HepG2 (cell line): Measurements from ENCODE around the gene PIEZO1. TPM values are rescaled to one million over a fixed set of nuclear protein-coding genes. Genes with fewer than 3 reads are reported as not detected.
A peak's percentile ranks its signal among the peaks of the same experiment; 100 is the strongest.

Experiments
- ATAC-seq: fragments of 200-7000 bp; cut with Tn5 transposase; 3 replicates; pipeline ENCODE4 v1.9.1; 2020; ENCODE audit warnings: mild to moderate bottlenecking, moderate library complexity
- BruUV-seq: library from RNA; stranded (reverse); fragments of 400-500 nt; replicated peaks from 2 replicates; lab custom pipeline; 2021; lab: Mats Ljungman, UMichigan
- CTCF ChIA-PET: fragments of 300-600 bp; formaldehyde crosslinking; extraction: SDS; loops from one replicate; lab custom pipeline; 2021; ENCODE audit warnings: low total read pairs, inconsistent platforms, low intra/inter-chr PET ratio; lab: Yijun Ruan, JAX
- POLR2A ChIA-PET: fragments of 350-600 bp; sonication (Branson Sonifier 250); formaldehyde crosslinking; loops from one replicate; lab custom pipeline; 2020; ENCODE audit warnings: antibody characterized with exemption, inconsistent platforms; lab: Yijun Ruan, JAX
- DNase-seq: peaks from one replicate; pipeline ENCODE4 v3.0.0-alpha.2; 2015; ENCODE audit warnings: low spot score
- FAIRE-seq: peaks from 3 replicates; lab custom pipeline; 2011; peaks lifted over from hg19 to GRCh38; lab: Jason Lieb, UNC
- H2AFZ ChIP-seq: one replicate; pipeline ENCODE4 v1.6.1; 2011; ENCODE audit warnings: low read length, inconsistent platforms
- H3K27ac ChIP-seq: fragments of 300-600 bp; 3 replicates; pipeline ENCODE4 v1.8.0; 2011; ENCODE audit warnings: mixed run types, mild to moderate bottlenecking, mixed read lengths, low read length, inconsistent platforms; ENCODE audit not compliant: insufficient read depth; ENCODE audit errors: extremely low read length
- H3K27me3 ChIP-seq, 2 experiments: fragments of 200-600 bp in 1 of 2; 2 replicates in 1 of 2; 3 replicates in 1 of 2; pipeline versions ENCODE4 v1.6.0 to v1.8.0; 2011; ENCODE audit warnings: low read length in 2 of 2, mild to moderate bottlenecking in 2 of 2, moderate library complexity in 2 of 2, inconsistent platforms in 1 of 2; ENCODE audit not compliant: insufficient read depth in 2 of 2, control insufficient read depth in 1 of 2
- H3K36me3 ChIP-seq, 2 experiments: fragments of 200-600 bp in 1 of 2; replicated peaks in 1 of 2; 2 replicates in 1 of 2; 3 replicates in 1 of 2; pipeline versions ENCODE4 v1.5.1 to v1.8.0; 2011; ENCODE audit warnings: low read length in 2 of 2, inconsistent platforms in 1 of 2; ENCODE audit not compliant: insufficient read depth in 2 of 2, control insufficient read depth in 1 of 2
- H3K4me1 ChIP-seq: 2 replicates; pipeline ENCODE4 v1.5.1; 2012; ENCODE audit warnings: low read length, inconsistent platforms; ENCODE audit not compliant: insufficient read depth
- H3K4me2 ChIP-seq: 2 replicates; pipeline ENCODE4 v1.6.0; 2011; ENCODE audit warnings: low read depth, low read length, inconsistent platforms
- H3K4me3 ChIP-seq, 3 experiments: fragments of 200-600 bp in 1 of 3; sonication (generic), shearing (Covaris generic) in 1 of 3; replicated peaks in 1 of 3; 2 replicates each; pipeline ENCODE4 v1.5.1; 2011 to 2016; ENCODE audit warnings: low read length in 3 of 3, inconsistent platforms in 2 of 3, low read depth in 2 of 3, mild to moderate bottlenecking in 2 of 3, control low read depth in 1 of 3, mixed read lengths in 1 of 3; ENCODE audit not compliant: insufficient read depth in 1 of 3
- H3K79me2 ChIP-seq: one replicate; pipeline ENCODE4 v1.6.1; 2011; ENCODE audit warnings: low read length, inconsistent platforms; ENCODE audit not compliant: insufficient read depth
- H3K9ac ChIP-seq: 2 replicates; pipeline ENCODE4 v1.6.0; 2011; ENCODE audit warnings: mild to moderate bottlenecking, low read depth, low read length, inconsistent platforms; ENCODE audit not compliant: insufficient read depth
- H3K9me3 ChIP-seq: 2 replicates; pipeline ENCODE4 v1.5.1; 2012; ENCODE audit warnings: mild to moderate bottlenecking, low read length
- H4K20me1 ChIP-seq: 2 replicates; pipeline ENCODE4 v1.6.0; 2011; ENCODE audit warnings: inconsistent platforms, mild to moderate bottlenecking, low read length, moderate library complexity; ENCODE audit not compliant: insufficient read depth
- ATF3 ChIP-seq: sonication (generic); formaldehyde crosslinking; IDR thresholded peaks from 2 replicates; pipeline ENCODE4 v1.4.0; 2020; ENCODE audit warnings: missing genetic modification reagents
- CEBPB ChIP-seq: IDR thresholded peaks from 2 replicates; pipeline ENCODE4 v1.6.1; 2011; ENCODE audit warnings: low read depth, low read length, improper control_type of control experiment, borderline replicate concordance
- CEBPG ChIP-seq: IDR thresholded peaks from 2 replicates; pipeline ENCODE4 v1.6.1; 2016
- HCFC1 ChIP-seq: fragments of 150-350 bp; IDR thresholded peaks from 2 replicates; pipeline ENCODE4 v1.6.1; 2014; ENCODE audit warnings: low read depth, low read length
- MAFK ChIP-seq, 2 experiments: IDR thresholded peaks in 1 of 2; conservative IDR thresholded peaks in 1 of 2; 2 replicates each; pipeline ENCODE4 v1.6.1; 2011; ENCODE audit warnings: improper control_type of control experiment in 2 of 2, low read length in 2 of 2
- SSRP1 ChIP-seq: IDR thresholded peaks from 2 replicates; pipeline ENCODE4 v1.6.1; 2016; ENCODE audit warnings: control low read depth
- ZFP37 ChIP-seq: sonication (generic); formaldehyde crosslinking; IDR thresholded peaks from 2 replicates; pipeline ENCODE4 v1.4.0; 2020; ENCODE audit warnings: missing genetic modification reagents, borderline replicate concordance
- ZFY ChIP-seq: sonication (generic); formaldehyde crosslinking; IDR thresholded peaks from 2 replicates; pipeline ENCODE4 v1.4.0; 2020; ENCODE audit warnings: missing genetic modification reagents
- ZNF335 ChIP-seq: sonication (generic); formaldehyde crosslinking; IDR thresholded peaks from 2 replicates; pipeline ENCODE4 v1.4.0; 2020; ENCODE audit warnings: missing genetic modification reagents
- WGBS: methylation state at CpG from one replicate; pipeline ENCODE4 v1.1.6; 2017; ENCODE audit warnings: low lambda C conversion rate; 5-methylcytosine and 5-hydroxymethylcytosine counted together
- in situ Hi-C: cut with HindIII; loops from 2 replicates; pipeline ENCODE4 v1.10.0; 2017; ENCODE audit warnings: low pct_unique_long_range_greater_than_20kb; ENCODE audit not compliant: extremely low pct_ligation_motif_present
- intact Hi-C: fragments of 100-400 bp; cut with micrococcal nuclease; formaldehyde crosslinking; loops from one replicate; pipeline ENCODE4 v1.10.0; 2022; ENCODE audit not compliant: unreplicated experiment
- polyA plus RNA-seq, 8 experiments: library from polyadenylated mRNA; depleted of rRNA in 3 of 8; stranded (reverse) in 7 of 8; unstranded in 1 of 8; fragments of >200 nt; fragmentation: Illumina TruSeq in 4 of 8; extraction: Trizol in 4 of 8; gene quantifications; 2 replicates each; pipeline versions ENCODE4 v1.2.1 to v1.2.3, GENCODE V29; 2011 to 2016; ENCODE audit warnings: low read depth in 4 of 8, missing spikeins in 1 of 8, mixed read lengths in 1 of 8; ENCODE audit not compliant: insufficient read depth in 1 of 8
- total RNA-seq, 5 experiments: library from RNA; depleted of rRNA; stranded (reverse); fragments of >200 nt; fragmentation: Illumina TruSeq; extraction: Trizol; gene quantifications; 2 replicates each; pipeline ENCODE4 v1.2.3, GENCODE V29; 2016; ENCODE audit warnings: low read depth in 1 of 5
- TF ChIP-seq, protein P1 (sequence below): sonication (generic); formaldehyde crosslinking; IDR thresholded peaks from 2 replicates; pipeline ENCODE4 v1.8.1; 2023; ENCODE audit warnings: mild to moderate bottlenecking, missing genetic modification reagents
- TF ChIP-seq, protein P2 (sequence below): sonication (generic); formaldehyde crosslinking; IDR thresholded peaks from 2 replicates; pipeline ENCODE4 v1.4.0; 2020; ENCODE audit warnings: missing genetic modification reagents, borderline replicate concordance

PIEZO1 gene
- total and polyA plus RNA-seq, 2 of the 13 experiments (the other 11 are each of a cell fraction or from before 2014, with no cell fraction given) = 67.9 to 85.0 TPM

DNA sequence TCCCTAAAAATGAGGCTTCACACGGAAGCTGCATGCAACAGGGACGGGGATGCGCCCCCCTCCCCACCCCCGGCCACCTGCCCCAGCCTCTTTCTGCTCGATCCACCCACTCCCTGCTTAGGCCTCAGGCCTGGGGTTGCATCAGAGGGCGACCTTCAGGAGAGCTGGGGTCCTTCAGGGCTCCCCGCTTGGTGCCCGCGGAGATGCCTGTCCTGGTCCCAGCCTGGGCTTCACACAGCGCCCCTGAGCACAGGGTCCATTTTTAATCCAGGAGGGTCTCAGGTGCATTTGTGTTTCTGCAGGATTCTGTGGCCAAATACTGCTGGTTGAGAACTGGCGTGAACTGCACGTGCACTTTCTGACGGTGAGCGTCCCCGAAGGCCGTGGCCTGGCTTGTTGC is 34.1 kb upstream of the PIEZO1 start:
- Histone ChIP-seq H3K27ac (no peak overlapping the region), H4K20me1 (no peaks in the 10 kb centered on the region), H3K36me3 (no peaks in the 10 kb centered on the region), H3K27me3 (peaks cover 0 to 5% of the 10 kb centered on the region in 2 experiments; a peak in 1 of 5 replicates), H3K4me2 (no peak overlapping the region), H3K9ac (no peak overlapping the region), H3K4me1 (peaks cover 29% of the 10 kb centered on the region), H3K79me2 (no peaks in the 10 kb centered on the region), H3K4me3 (no peak overlapping the region), H3K9me3 (no peaks in the 10 kb centered on the region), H2AFZ (no peak overlapping the region)
- ATAC-seq = no peak
- TF ChIP-seq MAFK (conservative IDR thresholded peaks at IDR 0.05 in 1 of 2, IDR thresholded peaks at IDR 0.05 in 1 of 2; ENCODE audit: low read length in 2 of 2) (no peak), CEBPG (CRISPR knock-in tag) (0 out of 2 replicates have a peak, but pooled peaks have one; percentile 17), HCFC1 (no peak), ZFP37 (CRISPR knock-in tag) (no peak), ZFY (CRISPR knock-in tag) (peak; percentile 48; the same call in 1 of the 2 replicates), CEBPB (peak; percentile 62; the same call in 1 of the 2 replicates), ZNF335 (peak; percentile 96), ATF3 (CRISPR knock-in tag) (no peak), SSRP1 (no peak)
- TF ChIP-seq, protein P1, sequence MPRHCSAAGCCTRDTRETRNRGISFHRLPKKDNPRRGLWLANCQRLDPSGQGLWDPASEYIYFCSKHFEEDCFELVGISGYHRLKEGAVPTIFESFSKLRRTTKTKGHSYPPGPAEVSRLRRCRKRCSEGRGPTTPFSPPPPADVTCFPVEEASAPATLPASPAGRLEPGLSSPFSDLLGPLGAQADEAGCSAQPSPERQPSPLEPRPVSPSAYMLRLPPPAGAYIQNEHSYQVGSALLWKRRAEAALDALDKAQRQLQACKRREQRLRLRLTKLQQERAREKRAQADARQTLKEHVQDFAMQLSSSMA (CRISPR knock-in tag) = no peak
- TF ChIP-seq, protein P2, sequence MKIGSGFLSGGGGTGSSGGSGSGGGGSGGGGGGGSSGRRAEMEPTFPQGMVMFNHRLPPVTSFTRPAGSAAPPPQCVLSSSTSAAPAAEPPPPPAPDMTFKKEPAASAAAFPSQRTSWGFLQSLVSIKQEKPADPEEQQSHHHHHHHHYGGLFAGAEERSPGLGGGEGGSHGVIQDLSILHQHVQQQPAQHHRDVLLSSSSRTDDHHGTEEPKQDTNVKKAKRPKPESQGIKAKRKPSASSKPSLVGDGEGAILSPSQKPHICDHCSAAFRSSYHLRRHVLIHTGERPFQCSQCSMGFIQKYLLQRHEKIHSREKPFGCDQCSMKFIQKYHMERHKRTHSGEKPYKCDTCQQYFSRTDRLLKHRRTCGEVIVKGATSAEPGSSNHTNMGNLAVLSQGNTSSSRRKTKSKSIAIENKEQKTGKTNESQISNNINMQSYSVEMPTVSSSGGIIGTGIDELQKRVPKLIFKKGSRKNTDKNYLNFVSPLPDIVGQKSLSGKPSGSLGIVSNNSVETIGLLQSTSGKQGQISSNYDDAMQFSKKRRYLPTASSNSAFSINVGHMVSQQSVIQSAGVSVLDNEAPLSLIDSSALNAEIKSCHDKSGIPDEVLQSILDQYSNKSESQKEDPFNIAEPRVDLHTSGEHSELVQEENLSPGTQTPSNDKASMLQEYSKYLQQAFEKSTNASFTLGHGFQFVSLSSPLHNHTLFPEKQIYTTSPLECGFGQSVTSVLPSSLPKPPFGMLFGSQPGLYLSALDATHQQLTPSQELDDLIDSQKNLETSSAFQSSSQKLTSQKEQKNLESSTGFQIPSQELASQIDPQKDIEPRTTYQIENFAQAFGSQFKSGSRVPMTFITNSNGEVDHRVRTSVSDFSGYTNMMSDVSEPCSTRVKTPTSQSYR (CRISPR knock-in tag) = no peak
- DNase-seq = no peak
- in situ Hi-C loops (loop anchor here (5.0 kb wide), 1 partner anchor 348 kb away; no protein-coding TSS in a partner anchor), intact Hi-C loops (loop anchor here (5.0 kb wide), 2 partner anchors 38 to 348 kb away; partner anchors contain the start of genes GALNS and TRAPPC2L)
- BruUV-seq = no TSS peak
- no peak for FAIRE-seq
- WGBS = 63% methylated on average over 15 of the region's 16 CpGs
- CTCF ChIA-PET = no interaction called here
- POLR2A ChIA-PET = no interaction called here
